ENCODE measurements around the gene DNTTIP2.
"Not testable (repeated sequence)": the region's sequence is repeated elsewhere in the genome, so short reads cannot be mapped to it uniquely, and the experiment has no call there.

DNTTIP2 gene

GRCh38 chr1:93877529-93877928 is 1.5 kb downstream of the DNTTIP2 start:
- DNase-seq (ENCODE audit: low read depth in 1 of 2, low spot score in 1 of 2): no peak

DNA sequence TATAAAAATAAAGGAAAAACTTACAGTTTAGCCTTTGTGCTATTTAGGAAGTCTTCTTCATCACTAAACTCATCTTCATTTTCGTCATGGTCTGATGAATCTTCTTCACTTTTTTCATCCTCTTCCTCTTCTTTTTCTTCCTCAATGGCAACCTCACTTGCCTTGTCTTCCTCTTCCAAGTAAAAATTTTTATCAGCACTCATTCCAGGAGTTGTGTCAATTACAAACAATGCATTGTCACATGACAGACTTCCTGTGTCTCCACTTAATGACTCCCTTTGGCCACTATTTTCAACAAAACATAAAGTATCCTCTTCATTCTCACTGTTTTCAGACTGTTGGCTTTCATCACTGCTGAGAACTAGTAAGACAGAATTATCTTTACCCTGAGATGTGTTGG is 2.8 kb downstream of the DNTTIP2 start:
- DNase-seq (ENCODE audit: low read depth in 1 of 2, low spot score in 1 of 2): no peak

- DNase-seq (ENCODE audit: low read depth in 1 of 2, low spot score in 1 of 2): no peak
Measured at GRCh38 chr1:93874025-93874651, 4.9 kb downstream of the DNTTIP2 start.

- DNase-seq (ENCODE audit: low read depth in 1 of 2, low spot score in 1 of 2): no peak
Measured at GRCh38 chr1:93871366-93871765, 7.6 kb downstream of the DNTTIP2 start.

DNA sequence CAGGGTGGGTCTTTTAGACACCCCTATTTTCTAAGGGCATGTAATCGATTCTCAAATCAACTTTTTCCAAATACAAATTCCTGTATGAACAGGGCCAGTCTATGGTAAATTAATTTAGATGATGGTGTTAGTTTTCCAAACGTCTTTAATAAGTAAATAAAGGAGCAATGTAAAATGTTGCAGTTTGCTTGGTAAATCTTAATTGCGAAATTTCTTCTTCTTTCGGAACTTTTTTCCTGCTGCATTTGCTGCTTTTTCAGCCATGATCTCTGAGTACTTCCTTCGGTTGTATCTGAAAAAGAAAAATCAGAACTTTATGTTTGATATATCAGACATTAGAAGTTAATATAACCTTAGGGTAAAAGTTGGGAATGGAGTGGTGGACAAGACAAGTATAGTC is 9.4 kb downstream of the DNTTIP2 start:
- no peak for DNase-seq (ENCODE audit: low read depth in 1 of 2, low spot score in 1 of 2)

GRCh38 chr1:93868492-93868891 is 10.5 kb downstream of the DNTTIP2 start:
- DNase-seq (ENCODE audit: low read depth in 1 of 2, low spot score in 1 of 2): not testable (repeated sequence)

GRCh38 chr1:93865253-93865652 is 13.8 kb downstream of the DNTTIP2 start:
- DNase-seq (ENCODE audit: low read depth in 1 of 2, low spot score in 1 of 2): no peak

DNA sequence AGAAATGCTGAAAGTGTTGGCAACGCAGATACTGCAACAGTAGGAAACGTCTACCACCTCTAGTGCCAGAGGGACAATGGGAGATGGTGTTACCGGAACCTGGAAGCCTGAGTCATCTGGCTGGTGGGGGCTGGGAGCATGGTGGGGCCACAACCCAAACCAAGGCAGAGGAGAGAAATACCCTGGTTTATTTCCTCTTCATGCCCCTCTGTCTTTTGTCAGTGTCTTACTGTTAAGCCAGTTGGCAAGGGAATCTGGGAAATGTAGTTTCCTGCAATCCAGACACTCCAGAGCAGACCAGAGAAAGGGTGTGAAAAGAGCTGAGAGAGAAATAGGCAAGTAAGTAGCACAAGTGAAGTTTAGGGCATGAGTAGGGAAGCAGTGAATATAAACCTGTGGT is 14.8 kb downstream of the DNTTIP2 start:
- no peak for DNase-seq (ENCODE audit: low read depth in 1 of 2, low spot score in 1 of 2)

DNA sequence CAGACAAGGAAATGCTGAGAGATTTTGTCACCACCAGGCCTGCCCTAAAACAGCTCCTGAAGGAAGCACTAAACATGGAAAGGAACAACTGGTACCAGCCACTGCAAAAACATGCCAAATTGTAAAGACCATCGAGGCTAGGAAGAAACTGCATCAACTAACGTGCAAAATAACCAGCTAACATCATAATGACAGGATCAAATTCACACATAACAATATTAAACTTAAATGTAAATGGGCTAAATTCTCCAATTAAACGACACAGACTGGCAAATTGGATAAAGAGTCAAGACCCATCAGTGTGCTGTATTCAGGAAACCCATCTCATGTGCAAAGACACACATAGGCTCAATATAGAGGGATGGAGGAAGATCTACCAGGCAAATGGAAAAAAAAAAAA is 21.4 kb downstream of the DNTTIP2 start:
- not testable (repeated sequence) for DNase-seq (ENCODE audit: low read depth in 1 of 2, low spot score in 1 of 2)

- DNase-seq (ENCODE audit: low read depth in 1 of 2, low spot score in 1 of 2): not testable (repeated sequence)
Measured at GRCh38 chr1:93855983-93856382, 23.0 kb downstream of the DNTTIP2 start.

GRCh38 chr1:93853940-93854339 is 25.1 kb downstream of the DNTTIP2 start:
- no peak for DNase-seq (ENCODE audit: low read depth in 1 of 2, low spot score in 1 of 2)

DNA sequence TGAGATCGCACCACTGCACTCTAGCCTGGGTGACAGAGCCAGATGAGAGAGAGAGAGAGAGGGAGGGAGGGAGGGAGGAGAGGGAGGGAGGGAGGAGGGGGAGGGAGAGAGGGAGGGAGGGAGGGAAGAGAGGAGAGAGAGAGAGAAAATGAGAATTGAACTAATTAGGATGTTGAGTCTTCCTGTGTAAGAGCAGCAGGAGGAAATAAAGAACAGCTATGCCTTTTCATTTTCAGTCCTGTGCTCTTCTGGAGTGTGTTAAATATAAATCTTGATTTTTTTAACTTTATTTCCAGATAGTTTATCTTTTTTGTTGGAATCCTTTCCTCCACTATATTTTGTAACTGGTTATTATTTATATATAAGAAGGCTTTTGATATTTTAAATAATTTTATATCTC is 27.1 kb downstream of the DNTTIP2 start:
- DNase-seq (ENCODE audit: low read depth in 1 of 2, low spot score in 1 of 2): no peak

DNA sequence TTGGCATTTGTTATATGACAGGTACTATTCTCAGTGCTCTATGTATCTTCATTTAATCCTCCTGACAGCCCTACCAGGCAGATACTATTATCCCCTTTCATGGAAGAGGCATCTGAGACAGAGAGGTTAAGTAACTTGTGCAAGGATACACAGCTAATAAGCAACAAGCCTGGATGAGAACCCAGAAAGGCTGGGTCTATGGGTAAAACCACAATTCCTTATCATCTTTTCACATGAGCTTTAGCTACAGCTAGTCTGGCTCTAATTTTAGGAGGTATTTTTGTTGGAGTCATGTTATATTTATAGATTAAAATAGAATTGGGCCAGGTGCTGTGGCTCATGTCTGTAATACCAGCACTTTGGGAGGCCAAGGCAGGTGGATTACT is 27.7 kb downstream of the DNTTIP2 start:
- DNase-seq (ENCODE audit: low read depth in 1 of 2, low spot score in 1 of 2): no peak

DNA sequence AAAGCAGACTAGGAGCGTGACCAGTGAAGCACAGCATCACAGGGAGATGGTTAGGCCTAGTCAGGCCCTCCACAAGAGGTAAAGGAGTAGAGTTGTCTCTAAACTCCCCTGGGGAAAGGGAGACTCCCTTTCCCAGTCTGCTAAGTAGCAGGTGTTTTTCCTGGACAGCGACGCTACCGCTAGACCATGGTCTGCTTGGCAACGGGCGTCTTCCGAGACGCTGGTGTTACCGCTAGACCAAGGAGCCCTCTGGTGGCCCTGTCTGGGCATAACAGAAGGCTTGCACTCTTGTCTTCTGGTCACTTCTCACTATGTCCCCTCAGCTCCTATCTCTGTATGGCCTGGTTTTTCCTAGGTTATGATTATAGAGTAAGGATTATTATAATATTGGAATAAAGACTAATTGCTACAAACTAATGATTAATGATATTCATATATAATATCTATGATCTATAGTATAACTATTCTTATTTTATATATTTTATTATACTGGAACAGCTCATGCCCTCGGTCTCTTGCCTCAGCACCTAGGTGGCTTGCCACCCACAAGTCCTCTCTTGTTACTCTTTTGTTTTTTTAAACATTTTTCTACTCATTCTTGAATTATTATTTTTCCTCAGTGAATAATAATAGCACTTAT is 28.2 kb downstream of the DNTTIP2 start:
- peak in 1 of 2 donors; percentile 29 for DNase-seq (ENCODE audit: low read depth in 1 of 2, low spot score in 1 of 2)

- DNase-seq (ENCODE audit: low read depth in 1 of 2, low spot score in 1 of 2): no peak
Measured at GRCh38 chr1:93848350-93848883, 30.6 kb downstream of the DNTTIP2 start.

- peak; percentile 51 to 54 for DNase-seq (ENCODE audit: low read depth in 1 of 2, low spot score in 1 of 2)
Measured at GRCh38 chr1:93847811-93848288, 31.2 kb downstream of the DNTTIP2 start.

DNA sequence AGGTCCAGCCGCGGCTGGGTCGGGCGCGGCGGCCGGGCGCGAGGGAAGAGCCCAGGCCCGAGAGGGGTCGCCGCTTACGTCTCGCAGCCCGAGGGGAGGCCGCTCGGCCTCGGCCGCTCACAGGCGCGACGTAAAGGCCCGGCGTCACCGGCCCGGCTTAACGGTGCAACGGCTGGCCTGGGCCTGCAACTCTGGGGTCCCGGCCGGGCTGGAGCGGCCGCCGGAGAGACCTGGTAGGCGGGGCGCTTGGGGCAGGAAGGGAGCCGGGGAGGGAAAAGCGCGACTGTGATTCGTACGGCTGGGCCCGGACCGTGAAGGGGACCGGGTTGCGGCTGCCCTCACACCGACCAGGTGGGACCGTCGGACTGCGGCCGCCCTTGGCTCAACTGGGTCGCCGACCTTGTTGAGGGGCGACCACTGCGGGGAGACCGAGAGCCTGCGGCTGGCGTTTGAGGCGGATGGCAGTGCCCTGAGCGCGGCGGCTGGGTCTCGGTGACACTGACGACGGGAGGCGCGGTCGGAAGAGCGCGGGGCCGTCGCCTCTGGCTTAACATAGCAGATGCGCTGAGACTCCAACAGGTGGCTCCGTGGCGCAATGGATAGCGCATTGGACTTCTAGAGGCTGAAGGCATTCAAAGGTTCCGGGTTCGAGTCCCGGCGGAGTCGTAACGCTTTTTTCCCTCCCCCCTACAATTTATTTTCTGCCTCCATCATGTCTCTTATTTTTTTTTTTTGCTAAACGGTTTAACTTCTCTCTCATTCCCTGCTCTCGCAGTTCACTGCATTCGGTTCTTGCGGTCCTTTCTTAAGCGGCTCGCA is 31.8 kb downstream of the DNTTIP2 start:
- DNase-seq (ENCODE audit: low read depth in 1 of 2, low spot score in 1 of 2): peak; percentile 80 to 87

GRCh38 chr1:93846206-93846991 is 32.6 kb downstream of the DNTTIP2 start:
- peak; percentile 72 to 75 for DNase-seq (ENCODE audit: low read depth in 1 of 2, low spot score in 1 of 2)

DNA sequence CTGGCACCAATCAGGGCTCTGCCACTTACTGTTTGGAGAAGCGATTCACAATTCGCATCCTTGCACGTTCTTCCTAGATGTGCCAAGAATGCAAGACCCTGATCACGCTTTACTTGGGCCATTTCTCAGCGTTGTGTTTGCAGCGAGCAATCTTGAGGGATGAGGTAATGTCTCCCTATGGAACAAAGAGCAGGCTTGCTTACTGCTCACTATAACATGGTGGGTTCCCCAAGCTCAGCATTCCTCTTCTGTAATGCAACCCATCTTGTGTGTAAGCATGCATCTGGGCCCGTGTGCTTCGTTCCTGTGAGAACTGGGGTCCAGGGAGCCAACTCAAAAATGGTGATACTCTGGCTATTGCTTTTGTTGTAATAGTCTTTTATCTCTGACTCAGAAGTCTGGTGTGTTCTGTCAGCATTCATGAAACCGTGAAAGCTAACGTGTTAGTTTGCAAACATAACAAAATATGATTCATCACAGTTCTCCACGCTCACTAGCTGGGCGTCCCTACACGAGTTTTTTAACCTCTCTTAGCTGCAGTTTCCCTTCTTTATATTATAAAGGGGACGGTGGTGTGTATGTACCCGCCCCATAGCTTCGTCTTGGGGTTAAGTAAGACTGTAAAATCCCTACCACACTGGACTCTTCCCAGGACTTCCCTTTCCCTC is 33.3 kb downstream of the DNTTIP2 start:
- no peak for DNase-seq (ENCODE audit: low read depth in 1 of 2, low spot score in 1 of 2)

DNA sequence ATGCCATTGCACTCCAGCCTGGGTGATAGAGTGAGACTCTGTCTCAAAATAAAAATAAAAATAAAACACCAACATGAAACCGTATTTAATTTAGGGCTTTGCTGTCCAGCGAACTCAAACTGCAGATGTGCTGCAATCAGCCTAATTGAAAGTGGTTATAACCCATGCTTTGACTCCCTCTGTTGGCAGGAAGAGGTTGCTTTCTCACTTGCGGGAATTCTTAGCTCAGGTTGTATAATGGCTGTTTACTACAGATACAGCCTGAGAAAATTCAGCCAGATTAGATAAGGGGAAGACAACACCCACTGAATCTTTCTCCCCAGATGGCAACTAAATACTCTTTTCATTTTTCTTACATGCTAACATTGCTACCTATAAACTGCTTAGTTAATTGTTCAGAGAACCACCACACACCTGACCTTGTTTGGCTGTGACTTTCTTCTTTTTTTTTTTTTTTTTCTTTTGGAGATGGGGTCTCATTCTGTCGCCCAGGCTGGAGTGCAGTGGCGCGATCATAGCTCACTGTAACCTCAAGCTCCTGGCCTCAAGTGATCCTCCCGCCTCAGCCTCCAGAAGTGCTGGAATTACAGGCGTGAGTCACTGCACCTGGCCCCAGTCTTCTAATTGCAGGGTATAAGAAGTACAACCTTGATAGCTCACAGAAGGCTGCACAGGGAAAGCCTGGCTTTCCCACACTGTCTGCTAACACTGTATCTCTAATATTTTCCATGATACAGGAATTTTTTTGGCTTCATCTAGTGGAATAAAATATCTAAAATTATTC is 34.6 kb downstream of the DNTTIP2 start:
- DNase-seq (ENCODE audit: low read depth in 1 of 2, low spot score in 1 of 2): no peak
